Esophagus squamous epithelium (tissue), 5 donors: ENCODE measurements around the gene CRTC3. TPM values are rescaled to one million over a fixed set of nuclear protein-coding genes. Genes with fewer than 3 reads are reported as not detected.

Experiments
- DNase-seq: peaks from one replicate; lab custom pipeline; 2025; lab: John Stamatoyannopoulos, UW
- H3K27ac ChIP-seq, 4 donors: fragments of 200-600 bp; sonication (generic); one replicate each; pipeline ENCODE4 v1.5.1; 2016 to 2019; ENCODE audit warnings: mild to moderate bottlenecking in 1 of 4
- H3K27me3 ChIP-seq, 4 donors: fragments of 200-600 bp; sonication (generic); 1 replicate in 3 of 4; 2 replicates in 1 of 4; pipeline versions ENCODE4 v1.5.1 to v1.6.0; 2017 to 2021; ENCODE audit warnings: antibody characterized with exemption in 1 of 4
- H3K36me3 ChIP-seq, 3 donors: fragments of 200-600 bp; sonication (generic); one replicate each; pipeline ENCODE4 v1.5.1; 2016 to 2019
- H3K4me1 ChIP-seq, 3 donors: fragments of 200-600 bp; sonication (generic); one replicate each; pipeline ENCODE4 v1.5.1; 2017 to 2019
- H3K4me3 ChIP-seq, 4 donors: fragments of 200-600 bp; sonication (generic); 1 replicate in 3 of 4; 2 replicates in 1 of 4; pipeline ENCODE4 v1.5.1; 2016 to 2019; ENCODE audit warnings: mild to moderate bottlenecking in 2 of 4, moderate library complexity in 1 of 4
- H3K9me3 ChIP-seq, 3 donors: fragments of 200-600 bp; sonication (generic); one replicate each; pipeline ENCODE4 v1.5.1; 2016 to 2019
- POLR2A ChIP-seq, 4 donors: fragments of 450-650 bp; IDR thresholded peaks; one replicate each; pipeline ENCODE4 v1.6.1; 2017; ENCODE audit warnings: antibody characterized with exemption in 4 of 4, mild to moderate bottlenecking in 4 of 4, moderate library complexity in 3 of 4
- WGBS, 2 donors: methylation state at CpG; one replicate each; pipeline ENCODE4 v1.1.5; 2018; 5-methylcytosine and 5-hydroxymethylcytosine counted together
- intact Hi-C: fragments of 100-400 bp; cut with DNase I; formaldehyde crosslinking; loops from one replicate; pipeline ENCODE4 v1.15.0; 2022
- total RNA-seq, 4 donors: library from RNA; depleted of rRNA; stranded (reverse); fragments of >200 nt; gene quantifications; one replicate each; pipeline ENCODE4 v1.1.0, GENCODE V29; 2016
- TF ChIP-seq, protein P1 (sequence below), 6 experiments: fragments of 450-650 bp in 4 of 6; fragments of 200-600 bp in 2 of 6; sonication (generic) in 2 of 6; IDR thresholded peaks; one replicate each; pipeline ENCODE4 v1.5.1; 2016 to 2019; ENCODE audit warnings: antibody characterized with exemption in 6 of 6, mild to moderate bottlenecking in 4 of 6, moderate library complexity in 4 of 6
- donor health status: DM: yes; HTN: yes; CAD: no.

Gene CRTC3
- total RNA-seq, 4 donors from 2014 or later = 10.0 to 33.0 (median 13.3) TPM

GRCh38 chr15:90588427-90588826 is 58.7 kb downstream of the CRTC3 start:
- H3K36me3 ChIP-seq = peaks cover 0 to 4% (median 0%) of the 10 kb centered on the region in 3 donors
- no peak overlapping the region for H3K4me3 ChIP-seq
- no peak for DNase-seq
- intact Hi-C loops = no loop called here
- 75 to 81% methylated on average over 5 of the region's 5 CpGs for WGBS, 2 donors
- TF ChIP-seq POLR2A (IDR thresholded peaks at IDR 0.05) = no peak
- TF ChIP-seq, protein P1, sequence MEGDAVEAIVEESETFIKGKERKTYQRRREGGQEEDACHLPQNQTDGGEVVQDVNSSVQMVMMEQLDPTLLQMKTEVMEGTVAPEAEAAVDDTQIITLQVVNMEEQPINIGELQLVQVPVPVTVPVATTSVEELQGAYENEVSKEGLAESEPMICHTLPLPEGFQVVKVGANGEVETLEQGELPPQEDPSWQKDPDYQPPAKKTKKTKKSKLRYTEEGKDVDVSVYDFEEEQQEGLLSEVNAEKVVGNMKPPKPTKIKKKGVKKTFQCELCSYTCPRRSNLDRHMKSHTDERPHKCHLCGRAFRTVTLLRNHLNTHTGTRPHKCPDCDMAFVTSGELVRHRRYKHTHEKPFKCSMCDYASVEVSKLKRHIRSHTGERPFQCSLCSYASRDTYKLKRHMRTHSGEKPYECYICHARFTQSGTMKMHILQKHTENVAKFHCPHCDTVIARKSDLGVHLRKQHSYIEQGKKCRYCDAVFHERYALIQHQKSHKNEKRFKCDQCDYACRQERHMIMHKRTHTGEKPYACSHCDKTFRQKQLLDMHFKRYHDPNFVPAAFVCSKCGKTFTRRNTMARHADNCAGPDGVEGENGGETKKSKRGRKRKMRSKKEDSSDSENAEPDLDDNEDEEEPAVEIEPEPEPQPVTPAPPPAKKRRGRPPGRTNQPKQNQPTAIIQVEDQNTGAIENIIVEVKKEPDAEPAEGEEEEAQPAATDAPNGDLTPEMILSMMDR (IDR thresholded peaks at IDR 0.05) = no peak
- peaks cover 0 to 56% (median 15%) of the 10 kb centered on the region in 3 donors for H3K4me1 ChIP-seq
- H3K27ac ChIP-seq = no peak overlapping the region
- no peaks in the 10 kb centered on the region for H3K27me3 ChIP-seq
- H3K9me3 ChIP-seq = no peaks in the 10 kb centered on the region

GRCh38 chr15:90591524-90591923 is 61.8 kb downstream of the CRTC3 start:
- Histone ChIP-seq H3K27ac (peak overlapping the region in 2 of 4 donors; percentile 88), H3K9me3 (no peaks in the 10 kb centered on the region), H3K4me1 (peaks cover 17 to 72% (median 36%) of the 10 kb centered on the region in 3 donors), H3K4me3 (no peak overlapping the region), H3K27me3 (no peaks in the 10 kb centered on the region), H3K36me3 (peaks cover 0 to 4% (median 0%) of the 10 kb centered on the region in 3 donors)
- intact Hi-C loops = no loop called here
- DNase-seq = no peak
- TF ChIP-seq POLR2A (IDR thresholded peaks at IDR 0.05) = no peak
- TF ChIP-seq, protein P1 (IDR thresholded peaks at IDR 0.05) = no peak
- 50 to 100% methylated on average over 1 of the region's 1 CpG for WGBS, 2 donors

GRCh38 chr15:90592131-90592881 is 62.6 kb downstream of the CRTC3 start:
- TF ChIP-seq, protein P1 (IDR thresholded peaks at IDR 0.05) = no peak
- TF ChIP-seq POLR2A (IDR thresholded peaks at IDR 0.05) = no peak
- intact Hi-C loops = no loop called here
- DNase-seq = no peak
- peaks cover 0 to 4% (median 0%) of the 10 kb centered on the region in 3 donors for H3K36me3 ChIP-seq
- 37 to 46% methylated on average over 4 to 5 of the region's 5 CpGs for WGBS, 2 donors
- no peaks in the 10 kb centered on the region for H3K27me3 ChIP-seq
- H3K9me3 ChIP-seq = no peaks in the 10 kb centered on the region
- H3K4me3 ChIP-seq = no peak overlapping the region
- H3K4me1 ChIP-seq = peaks cover 23 to 79% (median 42%) of the 10 kb centered on the region in 3 donors
- H3K27ac ChIP-seq = peak overlapping the region; percentile 20 to 88 (median 82)

DNA sequence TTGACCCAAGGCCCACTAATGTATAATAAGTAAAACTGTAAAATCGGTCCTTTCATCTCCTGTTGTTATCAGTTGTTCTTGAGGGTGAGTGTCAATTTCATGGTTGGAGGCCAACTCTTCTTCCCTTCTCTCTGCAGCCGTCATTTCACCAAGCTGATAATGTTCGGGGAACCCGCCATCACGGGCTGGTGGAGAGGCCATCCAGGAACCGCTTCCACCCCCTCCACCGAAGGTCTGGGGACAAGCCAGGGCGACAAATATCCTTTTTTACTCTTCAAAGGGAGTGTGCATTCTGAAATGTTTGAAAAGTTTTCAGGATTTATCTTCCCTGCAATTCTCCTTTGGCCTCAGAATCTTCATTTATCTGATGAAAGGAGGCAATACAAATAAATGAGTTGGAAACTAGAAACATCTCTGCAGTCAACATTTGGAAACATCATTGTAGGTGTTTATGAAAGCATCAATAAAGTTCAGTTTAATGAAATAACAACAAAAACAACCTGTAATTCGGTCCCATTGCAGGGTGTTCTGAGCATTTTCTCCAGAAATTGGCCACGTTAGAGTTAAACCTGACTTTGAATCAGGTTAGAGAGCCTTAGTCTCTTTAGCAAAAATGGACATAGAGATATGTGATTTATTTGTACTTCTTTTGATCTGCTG is 63.9 kb downstream of the CRTC3 start:
- Histone ChIP-seq H3K4me3 (no peak overlapping the region), H3K36me3 (peaks cover 0 to 4% (median 0%) of the 10 kb centered on the region in 3 donors), H3K9me3 (no peaks in the 10 kb centered on the region), H3K4me1 (peaks cover 29 to 92% (median 53%) of the 10 kb centered on the region in 3 donors), H3K27ac (peak overlapping the region; percentile 72 to 92 (median 88)), H3K27me3 (no peaks in the 10 kb centered on the region)
- 68 to 81% methylated on average over 10 of the region's 10 CpGs for WGBS, 2 donors
- DNase-seq = no peak
- TF ChIP-seq, protein P1 (IDR thresholded peaks at IDR 0.05) = no peak
- TF ChIP-seq POLR2A (IDR thresholded peaks at IDR 0.05) = no peak
- intact Hi-C loops = no loop called here

DNA sequence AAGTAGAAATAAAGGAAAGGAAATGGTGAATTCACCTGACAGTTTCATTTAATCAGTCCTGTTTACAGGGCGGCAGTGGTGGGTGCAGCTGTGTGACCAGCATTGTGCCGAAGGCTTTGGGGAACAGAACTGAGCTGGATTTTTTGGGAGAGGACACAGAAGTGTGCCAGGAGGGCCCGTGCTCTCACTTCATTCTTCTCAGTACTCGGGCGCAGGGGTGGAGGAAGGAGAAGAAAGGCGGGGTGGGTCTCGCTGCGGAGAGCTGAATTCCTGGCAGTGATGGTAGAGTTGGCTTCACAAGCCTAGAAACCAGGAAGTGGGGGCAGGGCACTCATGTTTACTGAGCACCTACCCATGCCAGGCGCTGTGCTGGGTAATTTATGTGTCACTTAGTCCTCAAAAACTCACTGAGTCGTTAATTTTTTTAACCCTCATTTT is 64.6 kb downstream of the CRTC3 start:
- peaks cover 29 to 95% (median 60%) of the 10 kb centered on the region in 3 donors for H3K4me1 ChIP-seq
- peak; percentile 54 for DNase-seq
- intact Hi-C loops = no loop called here
- H3K4me3 ChIP-seq = peak overlapping the region in 2 of 4 donors; percentile 18 to 38
- H3K36me3 ChIP-seq = peaks cover 0 to 4% (median 0%) of the 10 kb centered on the region in 3 donors
- H3K27ac ChIP-seq = peak overlapping the region; percentile 72 to 92 (median 88)
- WGBS, 2 donors = 8 to 25% methylated on average over 9 of the region's 10 CpGs
- no peaks in the 10 kb centered on the region for H3K27me3 ChIP-seq
- no peaks in the 10 kb centered on the region for H3K9me3 ChIP-seq
- TF ChIP-seq, protein P1 (IDR thresholded peaks at IDR 0.05) = no peak
- peak in 1 of 4 donors; percentile 48 for TF ChIP-seq POLR2A (IDR thresholded peaks at IDR 0.05)
